IMR-90 (cell line): ENCODE data around the gene MKX.

Experiments used
- BHLHE40 ChIP-seq: fragments of 150-350 bp; IDR thresholded peaks from 2 replicates; pipeline ENCODE4 v1.6.1; 2016; ENCODE audit warnings: mild to moderate bottlenecking, low read depth, low read length
- CEBPB ChIP-seq: IDR thresholded peaks from 2 replicates; pipeline ENCODE4 v1.6.1; 2012; ENCODE audit warnings: low read depth, low read length, improper control_type of control experiment
- CHD1 ChIP-seq: IDR thresholded peaks from 2 replicates; pipeline ENCODE4 v1.6.1; 2012; ENCODE audit warnings: low read depth, low read length, improper control_type of control experiment
- CTCF ChIP-seq: conservative IDR thresholded peaks from 2 replicates; pipeline ENCODE4 v1.5.1; 2012; ENCODE audit warnings: mild to moderate bottlenecking, low read depth, low read length, improper control_type of control experiment
- MAZ ChIP-seq: IDR thresholded peaks from 2 replicates; pipeline ENCODE4 v1.6.1; 2012; ENCODE audit warnings: low read depth, mild to moderate bottlenecking, low read length, improper control_type of control experiment, moderate library complexity, borderline replicate concordance
- POLR2A ChIP-seq: IDR thresholded peaks from 2 replicates; pipeline ENCODE4 v1.6.1; 2012; ENCODE audit warnings: mild to moderate bottlenecking, low read depth, low read length
- RAD21 ChIP-seq: IDR thresholded peaks from 2 replicates; pipeline ENCODE4 v1.6.1; 2012; ENCODE audit warnings: low read length, improper control_type of control experiment
- RCOR1 ChIP-seq: IDR thresholded peaks from 2 replicates; pipeline ENCODE4 v1.6.1; 2012; ENCODE audit warnings: mild to moderate bottlenecking, low read length, improper control_type of control experiment; ENCODE audit not compliant: insufficient replicate concordance
- RFX5 ChIP-seq: IDR thresholded peaks from 2 replicates; pipeline ENCODE4 v1.8.0; 2012; ENCODE audit warnings: low read depth, mild to moderate bottlenecking, low read length, moderate library complexity

- TF ChIP-seq CHD1 (no peak), CTCF (no peak), POLR2A (no peak), RCOR1 (no peak), CEBPB (no peak), RFX5 (no peak), RAD21 (no peak), MAZ (no peak), BHLHE40 (no peak)
Observed at GRCh38 chr10:27698961-27699360, 46.7 kb downstream of the MKX start.
